ENCODE data around the gene AUTS2.

Gene AUTS2

DNA sequence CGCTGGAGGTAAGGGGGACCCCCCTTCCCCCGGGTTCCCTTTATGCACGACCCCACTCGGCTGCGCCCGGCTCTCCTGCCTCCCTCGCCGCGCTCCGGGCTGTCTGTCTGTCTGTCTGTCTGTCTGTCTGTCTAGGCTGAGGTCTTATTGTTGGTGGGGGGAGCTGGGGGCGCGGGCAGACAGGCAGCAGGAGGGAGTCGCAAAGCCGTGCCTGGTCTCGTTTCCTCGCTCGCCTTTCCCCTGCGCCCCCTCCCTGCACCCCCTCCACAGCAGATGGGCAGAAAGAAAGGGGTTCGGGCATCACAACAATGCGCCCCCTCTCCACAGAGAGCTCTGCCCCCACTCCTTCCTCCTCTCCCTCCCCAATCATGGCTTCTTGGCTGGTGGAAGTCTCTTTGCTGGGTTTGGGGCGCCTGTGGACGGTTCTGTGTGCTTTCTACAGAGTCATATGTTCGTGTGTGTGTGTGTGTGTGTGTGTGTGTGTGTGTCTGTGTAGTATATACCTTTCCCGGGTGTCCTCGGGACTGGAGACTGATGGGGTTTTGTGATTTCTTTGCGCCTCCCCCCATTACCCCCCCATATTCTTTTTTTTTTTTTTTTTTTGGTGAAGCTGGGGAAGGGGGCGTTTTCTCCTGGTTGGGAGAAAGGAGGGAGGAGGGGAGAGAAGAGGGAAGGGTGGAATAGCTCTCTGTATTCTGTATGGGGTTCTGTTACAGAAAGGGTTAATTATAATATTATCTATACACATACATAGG lies 1.9 kb downstream of the AUTS2 start:
- DNase-seq (ENCODE audit: low read depth in 2 of 2, low spot score in 1 of 2), result no peak

DNA sequence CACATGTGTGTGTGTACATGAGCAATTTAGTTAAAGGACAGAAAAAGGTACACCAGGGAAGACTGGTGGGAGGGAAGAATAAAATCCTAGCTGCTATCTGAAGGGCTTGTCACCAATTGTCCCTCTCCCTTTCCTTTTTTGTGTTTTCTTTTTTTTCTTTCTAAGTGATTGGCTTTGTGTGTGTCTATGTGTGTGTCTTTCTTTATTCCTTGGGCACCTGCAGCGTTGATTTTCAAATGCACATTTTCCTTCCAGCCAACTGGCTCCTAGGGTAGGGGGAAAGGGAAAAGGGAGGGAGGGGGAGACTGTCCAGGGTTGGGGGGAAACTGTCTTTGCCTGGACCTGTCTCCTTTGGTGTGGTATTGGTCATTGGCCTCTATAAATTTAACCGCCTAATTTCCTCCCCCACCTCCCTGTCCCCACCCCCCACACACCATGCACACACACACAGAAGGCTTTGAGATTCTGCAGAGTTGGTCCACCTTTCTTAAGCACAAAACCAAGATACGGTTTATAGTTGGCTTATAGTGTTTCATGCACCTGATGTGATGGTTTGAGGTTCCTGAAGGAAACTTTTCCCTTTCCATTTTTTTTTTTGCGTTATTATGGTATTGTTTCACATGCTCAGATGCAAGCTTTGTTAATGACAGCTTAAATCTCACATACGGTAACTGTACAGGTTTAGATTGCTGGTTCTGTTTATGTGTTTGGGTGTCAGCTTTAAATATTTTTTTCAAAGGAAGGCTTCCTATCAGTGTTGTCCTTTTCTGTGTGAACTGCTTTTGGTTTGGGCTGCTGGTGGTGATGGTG lies 2.6 kb downstream of the AUTS2 start:
- no peak for DNase-seq (ENCODE audit: low read depth in 2 of 2, low spot score in 1 of 2)

DNA sequence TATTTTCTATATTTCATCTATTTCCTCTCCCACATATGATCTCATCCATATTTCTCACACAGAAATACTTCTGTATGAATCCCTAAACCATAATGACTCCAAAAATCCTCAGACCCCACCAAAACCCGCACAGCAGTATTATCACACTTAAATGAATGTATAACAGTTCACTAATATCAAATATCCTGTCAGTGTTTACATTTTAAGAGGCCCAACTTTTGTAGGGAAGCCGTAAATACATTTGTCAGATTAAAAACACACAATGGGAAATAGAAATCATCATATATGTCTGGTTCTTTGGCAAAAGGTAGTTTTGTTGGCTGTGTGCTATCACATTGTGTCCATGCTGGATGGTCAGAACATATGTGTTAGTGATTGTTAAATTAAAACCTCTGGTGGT lies 4.2 kb downstream of the AUTS2 start:
- DNase-seq (ENCODE audit: low read depth in 2 of 2, low spot score in 1 of 2), result no peak

GRCh38 chr7:69603351-69603750 lies 5.1 kb downstream of the AUTS2 start:
- DNase-seq (ENCODE audit: low read depth in 2 of 2, low spot score in 1 of 2), result no peak

DNA sequence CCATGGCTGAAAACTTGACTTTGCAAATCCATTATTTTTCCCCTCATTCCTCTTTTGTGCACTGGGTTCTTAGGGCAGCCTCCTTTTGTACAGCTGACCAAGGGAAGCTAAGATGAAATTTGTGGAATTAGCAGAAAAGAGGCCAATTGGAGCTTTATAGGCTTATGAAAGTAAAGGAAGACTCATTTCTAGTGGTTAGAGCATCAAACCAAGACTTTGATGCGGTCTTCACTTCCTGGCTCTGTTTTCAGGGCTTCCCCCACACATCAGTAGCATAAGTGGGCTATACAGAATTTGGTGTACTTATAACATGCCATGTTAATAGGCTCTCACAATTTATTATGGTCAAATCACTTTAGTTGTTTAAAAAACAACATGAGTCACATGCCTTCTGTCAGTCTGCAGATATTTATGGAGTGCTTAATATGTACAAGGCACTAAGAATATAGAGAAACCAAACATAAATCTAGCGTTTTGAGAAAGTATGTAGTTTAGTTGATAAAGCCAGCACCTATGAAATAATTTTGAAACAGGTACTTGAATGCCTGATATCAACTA lies 5.7 kb downstream of the AUTS2 start:
- DNase-seq (ENCODE audit: low read depth in 2 of 2, low spot score in 1 of 2), result no peak

- DNase-seq (ENCODE audit: low read depth in 2 of 2, low spot score in 1 of 2), result no peak
Measured at GRCh38 chr7:69605070-69605469, 6.8 kb downstream of the AUTS2 start.

DNA sequence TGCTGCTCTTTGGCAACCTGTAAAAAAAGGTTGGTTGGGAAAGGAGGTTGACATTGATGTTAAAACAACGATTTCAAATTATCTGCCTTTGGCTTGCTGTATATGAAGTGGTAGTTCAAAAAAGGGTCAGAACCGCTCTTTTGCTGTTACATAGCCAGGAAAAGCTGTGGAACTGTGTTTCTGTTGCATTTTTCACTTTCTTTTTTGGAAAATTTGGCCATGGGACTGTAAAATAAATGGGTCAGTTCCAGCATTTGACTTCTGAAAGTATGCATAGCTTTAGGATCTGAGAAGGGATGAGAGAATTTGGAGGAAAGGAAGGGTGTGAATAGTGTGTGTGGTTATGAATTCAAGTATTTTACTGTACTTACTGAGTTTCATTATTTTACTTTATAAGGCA lies 7.3 kb downstream of the AUTS2 start:
- DNase-seq (ENCODE audit: low read depth in 2 of 2, low spot score in 1 of 2), result no peak

GRCh38 chr7:69608049-69608448 lies 9.8 kb downstream of the AUTS2 start:
- no peak for DNase-seq (ENCODE audit: low read depth in 2 of 2, low spot score in 1 of 2)

GRCh38 chr7:69608878-69609277 lies 10.6 kb downstream of the AUTS2 start:
- no peak for DNase-seq (ENCODE audit: low read depth in 2 of 2, low spot score in 1 of 2)

DNA sequence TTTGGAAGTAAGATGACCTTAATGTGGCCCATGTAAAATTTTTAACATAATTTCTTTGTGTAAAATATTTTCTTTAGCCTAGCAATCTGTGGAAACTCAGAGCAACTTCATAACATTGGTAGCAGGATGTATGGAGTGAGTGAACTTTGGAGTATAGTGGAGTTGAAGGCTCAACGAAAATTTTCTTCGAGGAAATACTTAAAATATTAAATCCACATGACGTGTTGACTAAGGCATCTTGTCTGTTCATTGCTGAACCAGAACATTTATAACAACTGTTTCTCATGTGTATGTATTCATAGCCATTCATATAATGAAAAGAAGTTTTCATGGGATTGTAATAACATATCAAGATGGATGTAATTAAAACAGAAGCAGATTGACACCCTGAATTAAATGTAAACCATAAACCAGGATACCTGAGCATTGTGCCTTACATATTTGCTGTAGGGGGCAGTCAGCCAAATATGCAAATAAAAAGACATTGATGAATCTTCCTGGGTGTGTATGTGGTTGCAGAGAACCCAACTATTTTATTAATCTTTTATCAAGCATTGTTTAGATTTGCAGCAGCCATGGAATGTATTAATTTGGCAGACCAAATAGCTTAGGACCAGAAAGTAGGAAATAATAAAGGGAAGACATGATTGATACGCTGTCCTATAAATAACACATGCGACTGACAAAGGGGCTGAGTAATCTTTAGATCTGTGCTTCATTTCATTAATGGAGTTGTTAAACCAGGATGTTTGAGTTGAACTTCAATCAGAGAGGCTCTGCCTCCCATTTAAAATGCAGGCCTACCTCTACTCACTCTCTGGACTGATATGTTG lies 11.5 kb downstream of the AUTS2 start:
- no peak for DNase-seq (ENCODE audit: low read depth in 2 of 2, low spot score in 1 of 2)

- no peak for DNase-seq (ENCODE audit: low read depth in 2 of 2, low spot score in 1 of 2)
Measured at GRCh38 chr7:69610374-69611084, 12.3 kb downstream of the AUTS2 start.

- no peak for DNase-seq (ENCODE audit: low read depth in 2 of 2, low spot score in 1 of 2)
Measured at GRCh38 chr7:69612981-69613380, 14.7 kb downstream of the AUTS2 start.

- no peak for DNase-seq (ENCODE audit: low read depth in 2 of 2, low spot score in 1 of 2)
Measured at GRCh38 chr7:69613846-69614245, 15.6 kb downstream of the AUTS2 start.

DNA sequence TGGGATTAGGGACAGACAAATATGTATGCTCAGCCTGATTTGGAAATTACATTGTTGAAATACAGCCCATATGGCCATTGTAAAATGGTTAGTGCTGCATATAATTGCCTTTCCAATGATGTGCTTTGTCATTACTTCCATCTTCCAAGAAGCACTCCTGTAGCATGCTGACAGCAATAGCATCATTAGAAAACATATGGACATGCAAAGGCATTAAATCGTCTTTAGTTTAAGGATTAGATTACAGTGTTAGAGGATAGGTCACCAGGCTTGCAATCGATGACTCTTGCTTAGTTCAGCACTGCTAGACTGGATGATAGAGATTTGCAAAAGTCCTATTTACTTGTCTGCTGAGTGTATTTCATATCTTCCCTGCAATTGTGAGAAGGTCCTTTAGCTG lies 17.4 kb downstream of the AUTS2 start:
- DNase-seq (ENCODE audit: low read depth in 2 of 2, low spot score in 1 of 2), result no peak

- no peak for DNase-seq (ENCODE audit: low read depth in 2 of 2, low spot score in 1 of 2)
Measured at GRCh38 chr7:69617364-69617763, 19.1 kb downstream of the AUTS2 start.

DNA sequence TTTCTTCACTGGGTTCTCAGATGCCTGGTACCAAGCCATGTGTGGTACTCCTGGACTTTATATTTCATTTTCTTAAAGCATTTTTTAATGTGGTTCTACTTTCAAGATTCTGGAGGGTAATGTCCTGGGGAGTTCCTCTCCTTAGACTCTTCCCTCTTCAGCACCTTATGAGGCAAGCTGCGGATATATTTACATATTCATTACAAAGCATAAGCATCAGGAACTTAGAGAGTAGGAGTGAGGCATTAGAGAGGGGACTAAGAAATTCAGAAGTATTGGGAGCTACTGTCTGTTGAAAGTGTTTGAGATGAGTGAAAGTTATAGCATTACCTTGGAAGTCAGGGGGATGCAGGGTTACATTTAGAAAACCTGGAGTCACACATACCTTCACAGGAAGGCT lies 20.8 kb downstream of the AUTS2 start:
- DNase-seq (ENCODE audit: low read depth in 2 of 2, low spot score in 1 of 2), result no peak

DNA sequence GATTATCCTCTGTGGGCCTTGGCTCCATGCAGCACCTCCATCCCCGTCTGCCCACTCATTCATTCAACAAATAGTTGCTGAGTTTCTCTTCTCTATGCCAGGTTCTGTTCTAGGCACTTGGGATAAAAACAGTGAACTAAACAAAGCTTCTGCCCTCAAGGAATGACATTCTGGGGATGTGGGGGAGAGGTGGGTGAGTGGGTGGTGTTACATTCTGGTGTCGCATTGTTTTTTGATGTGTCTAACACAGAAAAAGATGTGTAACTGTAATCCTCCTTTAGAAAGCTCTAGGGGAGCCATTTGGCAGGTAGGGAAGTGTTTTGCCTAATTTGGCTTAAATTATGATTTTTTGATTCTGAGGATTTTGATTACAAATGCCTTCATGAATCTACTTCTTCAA lies 21.4 kb downstream of the AUTS2 start:
- no peak for DNase-seq (ENCODE audit: low read depth in 2 of 2, low spot score in 1 of 2)

GRCh38 chr7:69620063-69620462 lies 21.8 kb downstream of the AUTS2 start:
- no peak for DNase-seq (ENCODE audit: low read depth in 2 of 2, low spot score in 1 of 2)

GRCh38 chr7:69620650-69621049 lies 22.4 kb downstream of the AUTS2 start:
- DNase-seq (ENCODE audit: low read depth in 2 of 2, low spot score in 1 of 2), result no peak

- DNase-seq (ENCODE audit: low read depth in 2 of 2, low spot score in 1 of 2), result no peak
Measured at GRCh38 chr7:69622014-69622835, 23.9 kb downstream of the AUTS2 start.
